Parathyroid adenoma (tissue), 2 donors: Measurements from ENCODE around the gene COPZ2.

Experiments
- H2AFZ ChIP-seq: fragments of 300-600 bp; sonication (generic); one replicate; pipeline ENCODE4 v1.7.0; 2017; ENCODE audit warnings: antibody characterized with exemption, mild to moderate bottlenecking
- H3K27ac ChIP-seq: fragments of 300-600 bp; sonication (generic); one replicate; pipeline ENCODE4 v1.7.0; 2017
- H3K27me3 ChIP-seq: fragments of 300-600 bp; sonication (generic); one replicate; pipeline ENCODE4 v1.7.0; 2017; ENCODE audit warnings: low read length; ENCODE audit not compliant: control insufficient read depth, insufficient read depth
- H3K36me3 ChIP-seq: fragments of 300-600 bp; sonication (generic); one replicate; pipeline ENCODE4 v1.7.0; 2017; ENCODE audit warnings: low read length; ENCODE audit not compliant: control insufficient read depth, insufficient read depth
- H3K4me1 ChIP-seq: fragments of 300-600 bp; sonication (generic); one replicate; pipeline ENCODE4 v1.7.0; 2017; ENCODE audit warnings: control low read depth
- H3K4me2 ChIP-seq: fragments of 300-600 bp; sonication (generic); one replicate; pipeline ENCODE4 v1.7.0; 2017; ENCODE audit warnings: low read length
- H3K4me3 ChIP-seq: fragments of 300-600 bp; sonication (generic); one replicate; pipeline ENCODE4 v1.7.0; 2017; ENCODE audit warnings: low read depth, low read length
- H3K79me2 ChIP-seq: fragments of 300-600 bp; sonication (generic); one replicate; pipeline ENCODE4 v1.7.0; 2017; ENCODE audit warnings: control low read depth
- H3K9ac ChIP-seq: fragments of 300-600 bp; sonication (generic); one replicate; pipeline ENCODE4 v1.7.0; 2017; ENCODE audit warnings: mild to moderate bottlenecking
- H3K9me3 ChIP-seq: fragments of 300-600 bp; sonication (generic); one replicate; pipeline ENCODE4 v1.7.0; 2017; ENCODE audit warnings: low read length; ENCODE audit not compliant: control insufficient read depth
- TF ChIP-seq, protein P1 (sequence below): fragments of 300-600 bp; sonication (generic); IDR thresholded peaks from one replicate; pipeline ENCODE4 v1.7.0; 2017; ENCODE audit warnings: antibody characterized with exemption, mild to moderate bottlenecking
- donor health status: primary hyperparathyroidism.

Gene COPZ2

DNA sequence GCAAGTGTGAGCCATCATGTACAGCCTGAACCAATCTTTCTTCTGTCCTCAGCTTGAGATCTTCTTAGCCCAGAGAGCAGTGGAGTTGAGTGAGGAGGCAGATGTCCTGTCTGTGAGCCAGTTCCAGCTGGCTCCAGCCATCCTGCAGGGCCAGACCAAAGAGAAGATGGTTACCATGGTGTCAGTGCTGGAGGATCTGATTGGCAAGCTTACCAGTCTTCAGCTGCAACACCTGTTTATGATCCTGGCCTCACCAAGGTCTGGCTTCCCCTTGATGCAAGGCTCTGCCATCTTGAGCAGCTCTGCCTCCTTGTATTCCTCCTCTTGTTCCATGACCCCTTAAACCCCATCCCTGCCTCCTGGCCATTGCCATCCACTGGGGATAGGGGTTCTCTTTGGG, 57.1 kb downstream of the COPZ2 start:
- H3K36me3 ChIP-seq = no peaks in the 10 kb centered on the region

DNA sequence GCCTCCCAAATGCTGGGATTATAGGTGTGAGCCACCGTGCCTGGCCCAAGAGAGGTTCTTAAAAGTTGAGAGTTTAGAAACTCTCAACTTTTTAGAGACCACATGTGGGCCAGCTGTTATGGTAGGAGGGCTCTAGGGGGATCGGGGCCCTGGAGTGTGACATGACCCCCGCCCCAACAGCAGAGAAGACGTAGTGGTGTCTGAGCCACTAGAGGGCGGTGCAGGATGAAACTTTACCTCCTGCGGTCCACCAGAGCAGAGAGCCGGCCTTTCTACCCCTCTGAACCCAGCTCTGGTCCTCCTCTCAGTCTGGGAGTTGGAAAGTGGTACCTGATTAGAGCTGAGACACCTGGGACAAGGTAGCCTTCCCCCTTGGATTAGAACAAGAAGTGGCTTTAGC, 59.3 kb downstream of the COPZ2 start:
- H3K27me3 ChIP-seq = no peaks in the 10 kb centered on the region
- no peak overlapping the region for H3K4me2 ChIP-seq
- no peaks in the 10 kb centered on the region for H3K36me3 ChIP-seq
- H3K9ac ChIP-seq = no peak overlapping the region
- H3K9me3 ChIP-seq = no peaks in the 10 kb centered on the region
- H2AFZ ChIP-seq = no peak overlapping the region
- H3K4me3 ChIP-seq = no peak overlapping the region
- no peaks in the 10 kb centered on the region for H3K79me2 ChIP-seq
- TF ChIP-seq, protein P1, sequence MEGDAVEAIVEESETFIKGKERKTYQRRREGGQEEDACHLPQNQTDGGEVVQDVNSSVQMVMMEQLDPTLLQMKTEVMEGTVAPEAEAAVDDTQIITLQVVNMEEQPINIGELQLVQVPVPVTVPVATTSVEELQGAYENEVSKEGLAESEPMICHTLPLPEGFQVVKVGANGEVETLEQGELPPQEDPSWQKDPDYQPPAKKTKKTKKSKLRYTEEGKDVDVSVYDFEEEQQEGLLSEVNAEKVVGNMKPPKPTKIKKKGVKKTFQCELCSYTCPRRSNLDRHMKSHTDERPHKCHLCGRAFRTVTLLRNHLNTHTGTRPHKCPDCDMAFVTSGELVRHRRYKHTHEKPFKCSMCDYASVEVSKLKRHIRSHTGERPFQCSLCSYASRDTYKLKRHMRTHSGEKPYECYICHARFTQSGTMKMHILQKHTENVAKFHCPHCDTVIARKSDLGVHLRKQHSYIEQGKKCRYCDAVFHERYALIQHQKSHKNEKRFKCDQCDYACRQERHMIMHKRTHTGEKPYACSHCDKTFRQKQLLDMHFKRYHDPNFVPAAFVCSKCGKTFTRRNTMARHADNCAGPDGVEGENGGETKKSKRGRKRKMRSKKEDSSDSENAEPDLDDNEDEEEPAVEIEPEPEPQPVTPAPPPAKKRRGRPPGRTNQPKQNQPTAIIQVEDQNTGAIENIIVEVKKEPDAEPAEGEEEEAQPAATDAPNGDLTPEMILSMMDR = peak; percentile 84
- no peak overlapping the region for H3K27ac ChIP-seq
- H3K4me1 ChIP-seq = peaks cover 7% of the 10 kb centered on the region

More for the DNA sequence above, 57.1 kb downstream of the COPZ2 start:
- TF ChIP-seq, protein P1 = no peak
- Histone ChIP-seq H3K79me2 (no peaks in the 10 kb centered on the region), H3K9me3 (no peaks in the 10 kb centered on the region), H3K4me3 (no peak overlapping the region), H3K27me3 (no peaks in the 10 kb centered on the region), H3K4me1 (peaks cover 7% of the 10 kb centered on the region), H3K27ac (no peak overlapping the region), H2AFZ (no peak overlapping the region), H3K9ac (no peak overlapping the region), H3K4me2 (no peak overlapping the region)
